Epithelial cell of prostate (primary cell): ENCODE data around the gene CDK18.
"Not testable (repeated sequence)": the region's sequence is repeated elsewhere in the genome, so short reads cannot be mapped to it uniquely, and the experiment has no call there.

Experiments
- DNase-seq: peaks from one replicate; pipeline ENCODE4 v3.0.0-alpha.2; 2011; ENCODE audit warnings: low read depth, low spot score
- H3K27ac ChIP-seq: fragments of 450-650 bp; 2 replicates; pipeline ENCODE4 v1.5.1; 2017; ENCODE audit warnings: mild to moderate bottlenecking

The CDK18 gene

DNA sequence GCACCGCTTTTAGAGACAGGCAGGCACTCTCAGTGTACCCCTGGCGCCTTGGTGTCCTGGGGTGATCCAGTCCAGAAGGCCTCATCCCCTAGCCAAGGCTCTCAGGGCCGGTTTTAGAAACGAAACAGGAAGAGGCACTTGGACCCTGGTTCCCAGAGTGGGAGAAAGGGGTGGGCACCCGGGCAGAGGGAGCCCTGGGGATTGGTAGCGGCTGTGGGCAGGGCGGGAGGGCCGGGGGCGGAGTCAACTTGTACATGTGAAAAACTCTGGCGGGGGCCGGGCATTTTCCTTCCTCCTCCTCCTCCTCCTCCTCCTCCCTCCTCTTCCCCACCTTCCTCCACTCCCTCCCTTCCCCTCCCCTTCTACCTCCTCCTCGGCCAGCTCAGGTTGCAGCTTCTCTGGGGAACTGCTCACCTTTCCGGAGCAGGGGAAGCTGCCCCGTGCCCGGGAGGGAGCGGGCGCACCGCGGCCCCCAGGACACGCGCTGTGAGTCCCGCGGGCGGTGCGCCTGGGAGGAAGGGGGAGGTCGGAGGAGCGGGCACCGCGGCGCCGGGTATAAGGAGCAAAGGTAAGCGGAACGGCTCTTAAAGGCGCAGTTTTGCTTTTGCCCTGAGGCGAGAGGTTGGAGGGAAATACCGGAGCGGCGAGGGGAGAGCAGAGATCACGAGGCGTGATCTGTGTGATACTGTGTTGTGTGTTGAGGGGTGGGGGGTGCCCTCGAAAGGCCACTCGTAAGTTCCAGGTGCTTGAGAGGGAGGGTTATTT is at the start of gene CDK18:
Gene CDK18, plus strand, starts transcription at position 359 of the 765 bp plus-strand sequence. CDS start 18,499 bp downstream, outside the sequence.
- DNase-seq, result no peak
- H3K27ac ChIP-seq, result no peak within 1 kb of the TSS

DNA sequence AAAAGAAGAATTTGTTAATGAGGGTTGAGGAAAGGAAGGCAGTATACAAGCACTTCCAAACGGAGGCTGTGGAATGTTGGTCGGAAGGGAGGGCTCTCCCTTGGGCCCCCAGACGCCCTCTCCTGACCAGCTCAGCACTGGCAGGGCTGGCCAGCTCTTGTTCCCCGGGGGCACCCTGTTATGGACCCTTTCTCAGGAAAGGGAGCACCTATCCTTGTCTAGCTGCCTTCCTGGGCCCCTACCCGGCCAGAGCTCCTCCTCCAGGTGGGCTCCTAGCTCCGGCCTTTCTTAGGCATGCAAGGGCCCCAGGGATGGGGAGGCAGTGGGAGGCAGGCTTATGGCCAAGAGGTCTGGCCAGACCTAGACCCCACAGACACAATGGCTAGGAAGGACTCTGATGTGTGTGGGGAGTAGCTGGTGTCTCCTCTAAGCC is 49.5 kb upstream of the CDK18 start:
- DNase-seq, result no peak
- H3K27ac ChIP-seq, result no peak overlapping the region

DNA sequence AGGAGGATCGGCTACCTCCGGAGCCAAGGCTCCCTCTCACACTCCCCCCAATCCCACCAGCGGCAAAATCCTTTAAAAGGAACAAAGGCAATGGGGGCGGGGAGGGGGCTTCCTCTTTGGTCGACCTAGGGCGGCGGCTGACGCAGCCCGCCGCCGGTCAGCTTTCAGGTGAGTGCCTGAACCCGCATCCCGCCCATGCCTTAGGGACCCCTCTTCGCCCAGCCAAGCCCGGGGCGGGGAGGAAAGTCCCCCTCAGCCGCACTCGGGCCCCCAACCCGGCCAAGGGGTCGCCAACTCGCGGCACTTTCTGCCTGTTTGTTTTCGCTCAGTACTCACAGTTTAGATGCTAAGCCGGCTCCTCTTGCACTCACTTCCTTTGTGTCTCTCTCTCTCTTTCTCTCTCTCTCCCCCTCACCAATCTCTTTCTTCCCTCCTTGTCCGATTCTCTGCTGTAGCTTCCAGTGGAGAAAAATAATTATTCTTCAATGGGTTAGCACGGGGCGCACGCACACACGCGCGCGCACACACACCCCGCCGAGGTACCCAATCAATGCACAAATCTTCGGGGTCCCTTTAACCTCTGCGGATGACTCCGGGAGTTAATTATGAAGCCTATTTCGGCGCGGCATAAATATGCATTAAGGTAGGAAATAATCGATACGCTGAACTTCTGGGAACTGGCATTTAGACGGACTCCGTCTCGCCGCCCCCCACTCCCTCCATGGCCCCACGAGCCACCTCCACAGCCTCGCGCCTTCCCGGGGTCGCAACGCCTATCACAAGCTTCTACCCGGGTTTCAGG is 48.7 kb upstream of the CDK18 start, which contains the start of gene BLACAT1:
Gene BLACAT1, minus strand, starts transcription at position 465 of the 802 bp plus-strand sequence.
- DNase-seq, result no peak
- H3K27ac ChIP-seq, result no peak within 1 kb of the TSS

DNA sequence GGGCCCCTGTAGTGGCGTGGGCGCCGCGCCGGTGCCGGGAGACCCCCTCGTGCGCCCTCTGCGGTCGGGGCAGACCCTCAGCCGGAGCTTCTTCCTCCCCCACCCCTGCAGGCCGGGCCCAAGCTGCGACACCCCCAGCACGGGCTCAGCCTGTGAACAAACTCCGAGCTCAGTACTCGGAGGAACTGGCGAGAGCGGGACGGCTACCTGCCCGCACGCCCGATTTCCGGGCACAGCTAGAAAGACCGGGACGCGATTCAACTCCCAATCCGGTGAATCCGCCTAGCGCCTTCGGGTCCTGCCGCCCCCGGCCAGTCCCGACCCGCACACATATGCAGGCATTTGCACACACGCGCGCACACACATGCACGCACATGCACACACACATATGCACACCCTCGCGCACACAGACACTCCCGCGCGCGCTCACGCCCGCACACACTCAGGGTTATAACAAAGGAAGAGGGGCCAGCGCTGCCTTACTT is 48.0 kb upstream of the CDK18 start:
- no peak overlapping the region for H3K27ac ChIP-seq

DNA sequence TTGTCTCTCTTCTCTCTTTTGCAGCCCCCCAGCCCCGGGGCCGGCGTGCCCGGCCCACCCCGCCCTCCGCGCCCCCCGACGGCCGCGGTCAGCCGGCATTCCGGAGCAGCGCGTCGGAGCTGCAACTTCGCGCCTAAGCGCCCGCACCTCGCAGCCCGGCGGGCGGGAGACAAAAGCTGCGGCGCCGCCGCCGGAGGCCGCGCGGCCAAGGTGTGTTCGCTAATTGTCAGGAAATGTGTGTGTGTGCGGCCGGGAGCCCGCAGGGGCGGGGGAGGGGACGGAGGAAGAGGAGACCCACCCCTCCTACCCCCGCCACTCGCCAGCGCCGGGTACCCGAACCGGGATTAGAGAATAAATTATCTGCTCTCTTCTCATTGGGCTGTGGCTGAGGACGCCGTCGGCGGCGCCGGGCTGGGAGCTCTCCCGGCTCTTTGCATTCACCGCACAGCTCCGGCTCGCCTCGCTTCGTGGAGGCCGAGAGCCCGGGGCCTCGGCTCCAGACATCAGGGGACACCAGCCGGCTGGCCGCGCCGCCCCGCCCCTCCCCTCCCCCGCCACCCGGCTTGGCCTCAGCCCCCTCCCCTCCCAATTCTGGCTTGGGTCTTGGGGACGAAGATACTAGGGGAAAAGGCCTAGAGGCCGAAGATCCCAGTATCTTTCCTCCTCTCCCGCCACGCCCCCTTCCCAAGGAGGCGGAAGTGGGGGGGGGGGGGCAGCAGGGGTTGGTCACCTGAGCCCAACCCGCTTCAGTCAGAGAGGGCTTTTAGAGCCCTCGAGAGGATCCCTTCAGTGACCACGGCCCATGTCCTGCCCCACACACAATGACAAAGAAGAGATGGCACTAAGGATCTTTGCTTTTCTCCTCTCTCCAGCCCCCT is 47.4 kb upstream of the CDK18 start:
- H3K27ac ChIP-seq, result no peak overlapping the region
- no peak for DNase-seq

More for the DNA sequence above, 48.0 kb upstream of the CDK18 start:
- DNase-seq, result no peak

DNA sequence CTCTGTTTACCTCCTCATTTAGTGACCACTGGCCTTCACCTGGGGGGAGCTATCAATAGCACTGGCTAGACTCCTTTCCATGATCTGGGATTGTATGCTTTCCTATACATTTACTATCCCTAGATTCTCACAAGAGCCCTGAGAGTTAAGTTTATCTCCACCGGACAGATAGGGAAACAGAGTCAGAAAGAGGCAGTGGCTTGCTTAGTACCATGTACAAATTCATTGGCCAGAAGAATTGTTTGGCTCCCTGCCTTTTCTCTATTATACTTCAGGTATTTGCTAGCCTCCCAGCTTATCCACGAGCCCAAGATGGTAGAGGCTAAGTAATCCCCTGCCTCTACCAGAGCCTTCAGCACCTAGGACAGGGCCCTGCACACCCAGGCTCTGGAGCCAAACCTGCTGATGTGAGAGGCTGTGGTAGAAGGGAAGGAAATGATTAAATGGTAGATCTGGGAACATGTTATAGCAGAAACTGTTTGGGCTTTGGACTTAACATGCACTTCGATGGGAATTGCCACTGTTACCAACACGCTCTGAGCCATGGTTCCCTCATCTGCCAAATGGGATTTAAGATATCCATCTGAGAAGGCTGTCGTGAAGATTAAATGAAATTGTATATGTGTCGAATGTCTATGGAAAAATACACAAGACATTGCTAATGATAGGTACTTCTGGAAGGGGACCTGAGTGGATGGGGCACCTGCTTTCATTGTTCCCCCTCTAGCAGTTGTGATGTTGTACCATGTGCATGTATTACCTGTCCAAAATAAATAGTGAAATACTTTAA is 45.5 kb upstream of the CDK18 start:
- no peak overlapping the region for H3K27ac ChIP-seq
- no peak for DNase-seq

DNA sequence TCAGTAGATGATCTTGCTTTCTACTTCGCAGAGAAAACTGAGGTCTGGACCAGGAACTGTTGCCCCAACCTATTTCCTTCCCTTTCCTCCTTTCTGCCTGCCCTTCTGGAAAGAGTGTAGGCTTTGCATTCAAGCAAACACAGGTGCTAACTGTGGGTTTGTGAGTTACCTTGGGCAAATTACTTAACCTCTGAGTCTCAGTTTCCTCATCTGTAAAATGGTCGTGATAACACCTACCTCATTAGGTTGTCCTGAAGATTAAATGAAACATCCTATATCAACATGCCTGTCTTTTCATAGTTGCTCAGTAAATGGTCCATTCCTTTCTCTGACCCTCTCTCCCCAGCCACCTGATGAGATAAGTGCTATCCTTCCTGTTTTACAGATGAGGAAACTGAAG is 39.1 kb upstream of the CDK18 start:
- DNase-seq, result no peak

DNA sequence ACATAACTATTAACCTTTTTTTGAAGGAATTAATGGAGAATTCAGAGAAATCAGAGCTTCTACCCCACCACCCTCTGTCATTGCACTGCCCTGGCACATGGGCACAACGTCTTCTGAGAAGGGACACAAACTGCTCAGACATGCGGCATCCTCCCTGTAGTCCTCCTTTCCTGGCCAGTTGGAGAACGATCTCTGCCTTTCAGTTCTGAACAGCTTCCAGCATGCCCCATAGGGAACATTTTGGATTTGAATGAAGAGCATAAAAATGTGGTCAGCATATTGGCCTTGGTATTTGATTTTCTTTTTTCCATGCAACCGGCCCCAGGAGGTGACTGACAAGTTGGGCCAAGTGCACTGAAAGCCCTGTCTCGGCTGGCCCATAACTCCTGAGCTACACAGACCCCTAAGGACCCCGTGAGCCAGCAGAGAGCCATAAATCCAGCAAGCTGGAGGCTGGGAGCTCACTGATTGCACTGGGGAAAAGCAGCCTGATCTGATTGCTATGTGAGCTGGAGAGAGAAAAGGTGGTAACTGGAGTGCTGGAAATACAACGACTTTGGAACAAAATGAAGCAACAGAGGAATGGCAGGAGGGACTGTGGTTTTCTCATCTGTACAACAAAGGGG is 37.8 kb upstream of the CDK18 start:
- no peak for DNase-seq
- no peak overlapping the region for H3K27ac ChIP-seq

More for the DNA sequence above, 39.1 kb upstream of the CDK18 start:
- no peak overlapping the region for H3K27ac ChIP-seq

DNA sequence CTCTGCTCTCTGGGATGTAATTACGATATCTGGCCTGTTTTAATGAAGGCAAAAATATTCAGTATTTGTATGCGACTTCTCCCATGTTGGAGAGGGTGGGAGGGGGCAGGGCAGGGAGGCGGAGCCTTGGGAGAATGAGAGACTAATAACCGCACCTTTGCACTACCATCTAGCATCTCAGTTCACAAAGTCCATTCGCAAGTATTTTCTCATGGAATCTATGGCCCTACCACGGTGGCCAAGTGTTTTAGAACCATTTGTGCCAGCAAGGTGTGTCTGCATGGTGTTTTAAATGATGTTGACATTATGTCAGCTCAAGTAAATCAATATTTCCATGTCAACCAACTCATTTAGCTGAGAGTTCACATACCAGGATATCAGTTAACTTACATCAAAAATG is 34.3 kb upstream of the CDK18 start:
- no peak overlapping the region for H3K27ac ChIP-seq
- DNase-seq, result no peak

DNA sequence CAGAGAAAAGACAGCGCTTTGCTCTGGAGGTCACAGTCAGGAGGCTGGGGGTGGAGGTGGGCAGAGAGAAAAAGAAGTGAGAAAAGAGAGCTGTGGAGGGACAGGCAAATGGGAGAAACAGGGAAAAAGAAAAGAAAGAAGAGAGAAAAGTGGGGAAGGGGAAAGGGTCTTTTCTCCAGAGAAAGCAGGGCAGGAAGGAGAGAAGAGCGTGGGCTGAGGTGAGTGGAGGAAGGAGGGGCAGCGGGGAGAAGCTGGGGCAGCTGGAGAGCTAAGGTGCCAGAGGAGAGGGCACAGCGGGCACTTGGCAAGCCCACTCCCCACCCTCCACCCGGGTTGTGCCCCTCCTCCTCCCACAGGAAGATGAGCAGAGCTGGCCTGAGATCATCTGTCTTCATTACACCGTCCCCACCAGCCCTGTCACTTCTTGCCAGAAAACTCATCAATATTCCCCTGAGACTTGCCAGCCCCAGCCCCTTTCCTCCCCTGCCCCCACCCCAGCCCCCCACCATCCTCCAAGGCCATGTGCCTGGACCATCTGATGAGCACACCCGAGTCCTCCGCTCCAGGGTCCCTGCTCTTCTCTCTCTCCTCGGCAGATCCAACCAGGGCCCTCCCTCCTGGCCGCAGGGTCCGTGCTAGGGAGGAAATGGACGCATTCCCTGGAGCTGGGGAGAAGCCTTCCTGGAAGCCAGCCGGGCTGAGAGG is 31.6 kb upstream of the CDK18 start:
- DNase-seq, result no peak
- H3K27ac ChIP-seq, result no peak overlapping the region

DNA sequence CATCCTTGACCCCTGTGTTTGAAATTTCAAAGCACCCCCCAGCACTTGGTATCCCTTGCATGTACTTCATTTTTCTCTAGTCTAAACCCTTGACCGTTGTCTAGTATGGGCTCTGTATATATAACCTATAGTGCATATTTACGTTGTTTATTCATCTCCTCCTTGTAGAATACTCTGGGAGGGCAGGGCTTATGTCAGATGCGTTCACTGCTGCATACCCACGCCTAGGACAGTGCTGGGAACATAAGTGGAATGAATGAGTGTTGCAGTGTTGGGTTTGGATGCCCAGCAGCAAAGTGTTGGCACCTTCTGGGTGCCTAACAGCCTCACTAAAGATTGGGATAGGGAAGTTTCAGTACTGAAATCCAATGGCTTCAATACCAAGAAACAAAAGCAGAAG is 31.0 kb upstream of the CDK18 start:
- no peak for DNase-seq
- no peak overlapping the region for H3K27ac ChIP-seq

DNA sequence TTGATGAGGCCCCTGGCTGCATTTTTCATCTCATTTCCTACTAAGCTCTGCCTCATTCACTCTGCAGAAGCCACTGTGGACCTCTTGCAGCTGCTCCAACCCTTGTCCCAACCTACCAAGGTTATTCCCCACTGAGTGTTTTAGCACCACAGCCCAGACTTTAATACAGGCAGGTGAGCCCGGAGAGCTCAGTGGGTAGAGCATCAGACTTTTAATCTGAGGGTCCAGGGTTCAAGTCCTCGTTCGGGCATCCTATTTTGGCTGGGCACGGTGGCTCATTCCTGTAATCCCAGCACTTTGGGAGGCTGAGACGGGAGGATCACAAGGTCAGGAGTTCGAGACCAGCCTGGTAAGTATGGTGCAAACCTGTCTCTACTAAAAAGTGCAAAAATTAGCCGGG is 30.5 kb upstream of the CDK18 start:
- DNase-seq, result no peak
- no peak overlapping the region for H3K27ac ChIP-seq

DNA sequence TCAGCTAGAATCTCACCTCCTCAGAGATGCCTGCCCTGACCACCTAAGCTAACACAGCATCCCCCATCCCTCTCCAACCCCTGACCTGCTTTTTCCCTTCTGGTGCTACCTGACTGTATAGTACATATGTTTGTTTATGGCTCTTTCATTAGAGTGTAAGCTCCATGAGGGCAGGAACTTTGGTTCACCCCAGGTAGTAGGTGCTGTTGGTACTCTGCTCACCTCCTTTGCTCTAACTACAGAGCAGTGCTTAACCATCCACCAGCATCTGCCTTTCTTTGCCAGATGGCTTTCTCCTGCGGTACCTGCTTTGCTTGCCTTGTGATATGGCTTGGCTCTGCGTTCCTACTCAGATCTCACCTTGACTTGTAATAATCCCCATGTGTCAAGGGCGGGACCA is 29.9 kb upstream of the CDK18 start:
- H3K27ac ChIP-seq, result no peak overlapping the region
- no peak for DNase-seq

DNA sequence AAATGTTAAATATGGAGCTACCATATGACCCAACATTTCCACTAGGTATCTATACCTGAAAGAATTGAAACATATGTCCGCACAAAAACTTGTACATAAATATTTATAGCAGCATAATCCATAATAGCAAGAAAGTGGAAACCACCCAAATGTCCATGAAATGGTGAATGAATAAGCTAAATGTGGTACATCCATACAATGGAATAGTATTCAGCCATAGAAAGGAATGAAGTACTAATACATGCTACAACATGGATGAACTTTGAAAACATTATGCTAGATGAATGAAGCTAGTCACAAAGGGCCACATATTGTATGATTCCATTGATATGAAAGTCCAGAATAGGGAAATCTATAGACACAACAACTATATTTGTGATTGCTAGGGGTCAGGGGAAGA is 28.6 kb upstream of the CDK18 start:
- no peak overlapping the region for H3K27ac ChIP-seq
- DNase-seq, result no peak

DNA sequence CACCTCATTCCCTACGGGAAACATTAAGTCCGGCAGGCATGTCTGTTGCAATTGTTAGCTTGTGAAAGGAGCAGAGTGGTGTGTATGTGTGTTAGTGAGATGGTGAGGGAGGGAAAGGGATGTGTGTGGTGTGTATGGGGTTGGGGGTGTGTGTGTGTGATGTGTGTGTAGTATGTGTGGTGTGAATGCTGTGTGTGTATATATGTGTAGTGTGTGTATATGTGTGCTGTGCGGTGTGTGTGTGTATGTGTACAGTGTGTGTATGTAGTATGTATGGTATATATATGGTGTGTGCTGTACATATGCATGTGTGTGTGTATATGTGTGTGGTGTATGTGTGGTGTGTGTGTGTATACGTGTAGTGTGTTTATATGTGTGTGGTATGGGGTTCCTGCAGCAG is 27.8 kb upstream of the CDK18 start:
- H3K27ac ChIP-seq, result no peak overlapping the region
- no peak for DNase-seq

DNA sequence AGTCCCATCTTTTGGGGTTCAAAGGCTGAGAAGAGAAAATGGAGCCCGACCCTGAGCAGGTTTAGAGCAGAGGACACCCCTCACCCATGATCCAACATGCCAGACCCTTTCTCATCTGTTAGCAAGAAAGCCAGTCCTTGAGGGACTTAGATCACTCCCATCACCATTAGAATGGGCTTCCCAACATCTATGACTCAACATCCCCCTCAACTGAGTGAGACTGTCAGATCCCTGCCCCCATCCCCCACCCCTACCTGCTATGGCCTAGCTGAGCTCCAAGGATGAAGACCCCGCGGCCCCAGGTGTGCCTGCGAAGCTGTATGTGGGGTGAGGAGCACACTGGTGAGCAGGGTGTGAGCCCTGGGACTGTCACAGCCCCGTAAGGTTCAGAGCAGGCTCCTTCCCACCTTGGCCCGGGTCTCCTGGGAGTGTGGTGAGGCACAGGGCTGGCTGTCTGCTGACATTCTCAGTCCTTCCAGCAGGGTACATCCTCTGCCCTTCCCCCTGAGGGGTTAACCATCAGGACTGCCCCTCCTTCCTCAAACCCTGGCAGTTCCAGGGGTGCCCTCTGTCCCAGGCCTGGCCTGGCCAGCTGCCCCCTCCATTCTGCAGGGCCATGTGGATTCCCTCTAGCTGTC is 27.2 kb upstream of the CDK18 start:
- peak overlapping the region; percentile 41 for H3K27ac ChIP-seq
- no peak for DNase-seq

DNA sequence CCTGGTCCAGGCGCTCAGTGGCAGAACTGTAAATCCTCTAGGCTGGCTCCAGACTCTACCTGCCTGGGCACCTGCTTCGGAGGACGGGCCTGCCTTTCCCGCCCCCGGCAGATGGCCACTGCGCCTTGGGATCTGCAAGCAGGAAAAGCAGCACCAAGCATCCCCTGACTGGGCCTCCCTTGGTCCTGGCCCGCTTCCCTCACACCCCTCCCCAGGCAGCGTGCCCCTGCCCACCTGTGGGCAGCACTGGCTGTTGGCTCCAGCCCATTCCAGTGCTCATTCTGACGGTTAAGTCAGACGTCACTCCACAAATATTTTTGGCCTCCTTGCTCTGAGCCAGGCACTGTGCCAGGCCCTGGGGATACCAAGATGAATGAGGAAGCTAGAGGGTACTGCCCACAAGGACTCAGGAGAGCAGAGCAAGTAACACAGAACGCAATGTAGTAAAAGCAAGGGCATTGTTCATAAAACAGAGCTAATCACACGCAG is 26.7 kb upstream of the CDK18 start:
- DNase-seq, result peak; percentile 96
- H3K27ac ChIP-seq, result peak overlapping the region; percentile 41

DNA sequence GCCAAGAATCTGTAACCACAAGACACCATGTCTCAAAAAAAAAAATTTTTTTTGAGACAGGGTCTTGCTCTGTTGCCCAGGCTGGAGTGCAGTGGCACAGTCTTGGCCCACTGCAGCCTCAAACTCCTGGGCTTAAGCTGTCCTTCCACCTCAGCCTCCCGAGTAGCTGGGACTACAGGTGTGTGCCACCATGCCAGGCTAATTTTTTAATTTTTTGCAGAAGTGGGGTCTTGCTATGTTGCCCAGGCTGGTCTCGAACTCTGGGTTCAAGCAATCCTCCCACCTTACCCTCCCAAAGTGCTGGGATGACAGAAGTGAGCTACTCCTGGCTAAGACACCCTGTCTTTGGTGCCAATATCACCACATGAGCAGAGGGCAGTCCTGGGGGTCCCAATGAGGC is 25.5 kb upstream of the CDK18 start:
- DNase-seq, H3K27ac ChIP-seq: not testable (repeated sequence)
